ENCODE results near the gene REEP1.

DNA sequence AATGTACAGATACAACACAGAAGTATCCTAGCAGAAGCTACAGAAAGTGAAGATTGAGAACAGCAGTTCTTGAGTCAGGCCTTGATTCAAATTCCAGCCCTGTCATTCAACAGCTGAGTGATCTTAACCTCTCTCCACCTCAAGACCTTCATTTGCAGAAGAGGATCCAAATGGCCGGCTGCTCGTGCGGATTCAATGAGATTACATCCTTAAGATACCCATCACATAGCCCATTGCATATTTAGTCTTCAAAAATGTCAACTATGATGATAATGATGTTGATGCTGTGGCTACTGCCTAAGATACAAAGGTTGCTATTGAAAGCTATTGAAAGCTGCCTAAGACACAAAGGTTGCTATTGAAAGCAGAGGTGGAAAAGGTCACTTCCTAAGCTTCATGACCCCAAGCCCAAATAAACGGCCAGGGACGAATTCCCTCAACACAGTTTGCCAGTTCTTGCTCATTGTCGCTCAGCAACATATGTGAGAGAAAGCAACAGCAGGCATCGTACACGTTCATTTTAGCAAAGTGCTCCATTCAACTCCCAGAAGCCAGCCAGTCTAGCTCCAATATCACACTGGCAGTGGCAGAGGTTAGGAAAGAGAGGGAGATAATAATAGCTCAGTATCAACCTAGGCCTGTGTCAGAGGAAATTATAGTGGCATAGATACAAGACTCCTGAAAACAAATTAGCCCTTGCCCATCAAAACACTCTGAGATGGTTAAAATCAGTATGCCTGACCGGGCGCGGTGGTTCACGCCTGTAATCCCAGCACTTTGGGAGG lies 102.0 kb downstream of the REEP1 start:
- no peak for TF ChIP-seq EZH2 (IDR thresholded peaks at IDR 0.05; ENCODE audit: insufficient read depth, poor library complexity, severe bottlenecking)
- no peak for TF ChIP-seq EZH2phosphoT487 (IDR thresholded peaks at IDR 0.05; ENCODE audit: insufficient read depth, low read depth)
